B cell (primary cell): ENCODE results near the gene TMC5. TPM values are rescaled to one million over a fixed set of nuclear protein-coding genes. Genes with fewer than 3 reads are reported as not detected.

Source experiments
- ATAC-seq: fragments of 200-7000 bp; cut with Tn5 transposase; one replicate; pipeline ENCODE4 v1.10.0; 2021; ENCODE audit warnings: low read depth, mild to moderate bottlenecking, moderate number of reproducible peaks, moderate library complexity
- CTCF ChIA-PET: fragments of 350-600 bp; sonication (Branson Sonifier 250); formaldehyde crosslinking; loops from one replicate; lab custom pipeline; 2021; ENCODE audit warnings: antibody characterized with exemption, inconsistent platforms; lab: Charles Lee
- POLR2A ChIA-PET: fragments of 350-600 bp; sonication (Branson Sonifier 250); formaldehyde crosslinking; loops from one replicate; lab custom pipeline; 2021; ENCODE audit warnings: antibody characterized with exemption; lab: Charles Lee
- DNase-seq: peaks from one replicate; pipeline ENCODE4 v3.0.0; 2013
- H2AFZ ChIP-seq: 2 replicates; pipeline ENCODE4 v1.6.1; 2012; ENCODE audit warnings: mild to moderate bottlenecking, low read depth, low read length; ENCODE audit not compliant: insufficient read depth, poor library complexity, severe bottlenecking
- H3K27ac ChIP-seq, 2 donors: 1 replicate in 1 of 2; 2 replicates in 1 of 2; pipeline ENCODE4 v1.5.1; 2012 to 2013; ENCODE audit warnings: low read length in 2 of 2, mild to moderate bottlenecking in 2 of 2, moderate library complexity in 1 of 2
- H3K27me3 ChIP-seq, 4 experiments: fragments of 200-600 bp in 1 of 4; sonication (generic) in 1 of 4; replicated peaks in 1 of 4; 1 replicate in 2 of 4; 2 replicates in 2 of 4; pipeline versions ENCODE4 v1.6.1 to v1.7.0; 2013 to 2016; ENCODE audit warnings: low read length in 3 of 4, mild to moderate bottlenecking in 2 of 4, mixed read lengths in 1 of 4, moderate library complexity in 1 of 4; ENCODE audit not compliant: insufficient read depth in 4 of 4, control insufficient read depth in 3 of 4; ENCODE audit errors: control extremely low read depth in 1 of 4
- H3K36me3 ChIP-seq, 2 experiments: replicated peaks in 1 of 2; 1 replicate in 1 of 2; 2 replicates in 1 of 2; pipeline versions ENCODE4 v1.6.1 to v1.7.1; 2013; ENCODE audit warnings: low read length in 1 of 2; ENCODE audit not compliant: insufficient read depth in 2 of 2, control insufficient read depth in 1 of 2; ENCODE audit errors: control extremely low read depth in 1 of 2, extremely low read depth in 1 of 2
- H3K4me1 ChIP-seq, 2 donors: fragments of 200-600 bp in 1 of 2; sonication (generic) in 1 of 2; 1 replicate in 1 of 2; 2 replicates in 1 of 2; pipeline versions ENCODE4 v1.5.1 to v1.6.1; 2013 to 2017; ENCODE audit warnings: low read length in 2 of 2; ENCODE audit not compliant: control insufficient read depth in 2 of 2, insufficient read depth in 2 of 2
- H3K4me2 ChIP-seq: replicated peaks from 2 replicates; pipeline ENCODE3; 2012; ENCODE audit warnings: mild to moderate bottlenecking, low read depth, low read length; ENCODE audit not compliant: poor library complexity, severe bottlenecking
- H3K4me3 ChIP-seq, 5 experiments: fragments of 200-600 bp in 1 of 5; sonication (generic) in 1 of 5; 1 replicate in 3 of 5; 2 replicates in 2 of 5; pipeline versions ENCODE4 v1.5.1 to v1.7.0; 2011 to 2016; ENCODE audit warnings: low read length in 4 of 5, mild to moderate bottlenecking in 4 of 5, low read depth in 2 of 5, control low read depth in 1 of 5, moderate library complexity in 1 of 5; ENCODE audit not compliant: insufficient read depth in 1 of 5; ENCODE audit errors: control extremely low read depth in 1 of 5, extremely low read depth in 1 of 5
- H3K79me2 ChIP-seq: fragments of 200-600 bp; sonication (generic); one replicate; pipeline ENCODE4 v1.6.0; 2016; ENCODE audit warnings: low read length; ENCODE audit not compliant: control insufficient read depth, insufficient read depth
- H3K9ac ChIP-seq: fragments of 200-600 bp; sonication (generic); 2 replicates; pipeline ENCODE4 v1.6.1; 2017; ENCODE audit warnings: mild to moderate bottlenecking, low read length, moderate library complexity
- H3K9me3 ChIP-seq, 3 donors: one replicate each; pipeline versions ENCODE4 v1.6.1 to v1.7.1; 2013; ENCODE audit warnings: low read length in 2 of 3; ENCODE audit not compliant: control insufficient read depth in 2 of 3, insufficient read depth in 1 of 3; ENCODE audit errors: control extremely low read depth in 1 of 3
- H4K20me1 ChIP-seq: 2 replicates; pipeline ENCODE4 v1.6.0; 2012; ENCODE audit warnings: mild to moderate bottlenecking, low read length; ENCODE audit not compliant: insufficient read depth, control insufficient read depth, poor library complexity, severe bottlenecking
- H3K27ac Mint-ChIP-seq: one replicate; pipeline ENCODE4 v1.8.0; 2021; ENCODE audit warnings: mixed read lengths
- H3K27me3 Mint-ChIP-seq: one replicate; pipeline ENCODE4 v1.8.0; 2021; ENCODE audit warnings: mixed read lengths
- H3K4me1 Mint-ChIP-seq: one replicate; pipeline ENCODE4 v1.8.0; 2021; ENCODE audit warnings: mixed read lengths
- H3K4me3 Mint-ChIP-seq: one replicate; pipeline ENCODE4 v1.8.0; 2021; ENCODE audit warnings: mixed read lengths
- H3K9me3 Mint-ChIP-seq: one replicate; pipeline ENCODE4 v1.8.0; 2022; ENCODE audit warnings: mixed read lengths; ENCODE audit not compliant: insufficient read depth
- EZH2 ChIP-seq: IDR thresholded peaks from 2 replicates; pipeline ENCODE4 v1.6.1; 2012; ENCODE audit warnings: borderline replicate concordance, low read depth, mild to moderate bottlenecking, moderate library complexity, low read length; ENCODE audit not compliant: insufficient read depth, poor library complexity, severe bottlenecking
- WGBS: methylation state at CpG from one replicate; pipeline ENCODE4 v1.1.5; 2013; ENCODE audit warnings: missing lambda C conversion rate; ENCODE audit not compliant: insufficient coverage; 5-methylcytosine and 5-hydroxymethylcytosine counted together
- intact Hi-C: fragments of 100-400 bp; cut with micrococcal nuclease; formaldehyde crosslinking; loops from one replicate; pipeline ENCODE4 v1.10.0; 2022
- polyA plus RNA-seq: library from polyadenylated mRNA; depleted of rRNA; stranded (reverse); fragments of >200 nt; gene quantifications from 2 replicates; pipeline ENCODE4 v1.2.3, GENCODE V29; 2012
- total RNA-seq, 2 donors: library from RNA; stranded (reverse); fragments of 120-200 nt in 1 of 2; gene quantifications; 1 replicate in 1 of 2; 2 replicates in 1 of 2; pipeline versions ENCODE4 v1.2.3 to v1.2.4, GENCODE V29; 2013 to 2022
- TF ChIP-seq, protein P1 (sequence below): fragments of 200-600 bp; IDR thresholded peaks from one replicate; pipeline ENCODE4 v1.8.0; 2022; ENCODE audit warnings: antibody characterized with exemption, mild to moderate bottlenecking

The TMC5 gene
- total and polyA plus RNA-seq, 2 donors (not counting 1 experiment from before 2014, with no cell fraction given) = not detected

DNA sequence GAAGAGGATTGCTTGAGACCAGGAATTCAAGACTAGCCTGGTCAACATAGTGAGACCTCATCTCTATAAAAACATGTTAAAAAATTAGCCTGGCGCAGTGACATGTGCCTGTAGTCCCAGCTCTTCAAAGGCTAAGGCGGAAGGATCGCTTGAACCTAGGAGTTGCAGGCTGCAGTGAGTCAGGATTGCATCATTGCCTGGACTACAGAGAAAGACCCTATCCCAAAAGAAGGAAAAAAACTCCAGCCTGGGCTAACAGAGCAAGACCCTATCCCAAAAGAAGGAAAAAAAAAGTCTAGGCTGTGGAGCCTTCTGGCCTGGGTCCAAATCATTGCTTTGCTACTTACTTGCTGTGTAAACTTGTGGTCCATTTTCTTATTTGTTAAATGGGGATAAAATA lies 111.0 kb downstream of the TMC5 start:
- WGBS = 97% methylated on average over 3 of the region's 3 CpGs
- Histone ChIP-seq H3K9me3 (no peaks in the 10 kb centered on the region), H3K27me3 (no peaks in the 10 kb centered on the region), H2AFZ (no peak overlapping the region), H3K9ac (no peak overlapping the region), H3K4me1 (peaks cover 8 to 15% of the 10 kb centered on the region in 2 donors), H3K27ac (no peak overlapping the region), H3K36me3 (peaks cover 2 to 17% of the 10 kb centered on the region in 2 experiments), H4K20me1 (no peaks in the 10 kb centered on the region), H3K4me2 (no peak overlapping the region), H3K4me3 (no peak overlapping the region), H3K79me2 (peaks cover 11% of the 10 kb centered on the region)
- CTCF ChIA-PET = interaction anchor here (1.0 kb wide), 1 partner anchor 26 kb away, joined by 4 read pairs; the partner anchor contains the start of gene VPS35L
- DNase-seq (no peak), ATAC-seq (no peak)
- peaks cover 17% of the 10 kb centered on the region for H3K4me1 Mint-ChIP-seq
- POLR2A ChIA-PET = no interaction called here
- intact Hi-C loops = loop anchor here (10.0 kb wide), 1 partner anchor 1216 kb away; the partner anchor contains the start of gene THUMPD1
- no peak overlapping the region for H3K4me3 Mint-ChIP-seq
- no peak for TF ChIP-seq EZH2
- TF ChIP-seq, protein P1, sequence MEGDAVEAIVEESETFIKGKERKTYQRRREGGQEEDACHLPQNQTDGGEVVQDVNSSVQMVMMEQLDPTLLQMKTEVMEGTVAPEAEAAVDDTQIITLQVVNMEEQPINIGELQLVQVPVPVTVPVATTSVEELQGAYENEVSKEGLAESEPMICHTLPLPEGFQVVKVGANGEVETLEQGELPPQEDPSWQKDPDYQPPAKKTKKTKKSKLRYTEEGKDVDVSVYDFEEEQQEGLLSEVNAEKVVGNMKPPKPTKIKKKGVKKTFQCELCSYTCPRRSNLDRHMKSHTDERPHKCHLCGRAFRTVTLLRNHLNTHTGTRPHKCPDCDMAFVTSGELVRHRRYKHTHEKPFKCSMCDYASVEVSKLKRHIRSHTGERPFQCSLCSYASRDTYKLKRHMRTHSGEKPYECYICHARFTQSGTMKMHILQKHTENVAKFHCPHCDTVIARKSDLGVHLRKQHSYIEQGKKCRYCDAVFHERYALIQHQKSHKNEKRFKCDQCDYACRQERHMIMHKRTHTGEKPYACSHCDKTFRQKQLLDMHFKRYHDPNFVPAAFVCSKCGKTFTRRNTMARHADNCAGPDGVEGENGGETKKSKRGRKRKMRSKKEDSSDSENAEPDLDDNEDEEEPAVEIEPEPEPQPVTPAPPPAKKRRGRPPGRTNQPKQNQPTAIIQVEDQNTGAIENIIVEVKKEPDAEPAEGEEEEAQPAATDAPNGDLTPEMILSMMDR = no peak
- no peaks in the 10 kb centered on the region for H3K9me3 Mint-ChIP-seq
- no peak overlapping the region for H3K27ac Mint-ChIP-seq
- H3K27me3 Mint-ChIP-seq = no peaks in the 10 kb centered on the region

DNA sequence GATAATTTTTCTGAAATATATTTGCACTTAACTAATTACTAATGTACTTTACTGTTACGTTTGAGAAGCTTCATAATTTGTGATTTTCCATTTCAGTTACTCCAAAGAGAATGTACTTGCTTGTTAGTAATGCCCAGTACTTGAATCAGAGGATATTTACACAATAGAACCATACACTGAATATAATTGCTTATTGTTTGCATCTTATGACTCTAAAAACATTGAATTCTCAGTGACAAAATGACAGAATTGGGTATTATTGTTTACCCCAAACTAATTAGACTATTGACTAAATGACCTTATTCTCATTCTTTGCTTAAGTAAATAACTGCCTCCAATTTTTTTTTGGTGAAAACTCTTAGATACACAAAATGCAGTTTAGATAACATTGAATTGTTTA lies 114.9 kb downstream of the TMC5 start:
- Histone ChIP-seq H3K36me3 (peaks cover 4 to 29% of the 10 kb centered on the region in 2 experiments), H3K9ac (no peak overlapping the region), H3K79me2 (peaks cover 4% of the 10 kb centered on the region), H2AFZ (no peak overlapping the region), H3K4me3 (no peak overlapping the region), H3K4me2 (no peak overlapping the region), H3K4me1 (no peaks in the 10 kb centered on the region), H3K27ac (no peak overlapping the region), H3K27me3 (no peaks in the 10 kb centered on the region), H4K20me1 (no peaks in the 10 kb centered on the region), H3K9me3 (no peaks in the 10 kb centered on the region)
- DNase-seq (no peak), ATAC-seq (no peak)
- H3K4me3 Mint-ChIP-seq = no peak overlapping the region
- no peaks in the 10 kb centered on the region for H3K4me1 Mint-ChIP-seq
- H3K27ac Mint-ChIP-seq = no peak overlapping the region
- no peak for TF ChIP-seq EZH2
- TF ChIP-seq, protein P1 = no peak
- intact Hi-C loops = no loop called here
- CTCF ChIA-PET = no interaction called here
- H3K27me3 Mint-ChIP-seq = no peaks in the 10 kb centered on the region
- H3K9me3 Mint-ChIP-seq = no peaks in the 10 kb centered on the region
- POLR2A ChIA-PET = no interaction called here
- no CpG with 5 or more reads among the region's 1 CpG for whole genome bisulfite sequencing
